Activated CD4-positive, alpha-beta T cell treated with anti-CD3 and anti-CD28 coated beads, Interleukin-10, Interleukin-2, amounts not matched to agents 100 ng/mL and 50 ng/mL, durations not matched to agents 16 hours and 8 hours (primary cell): Measurements from ENCODE around the gene TNFRSF19.

ENCODE experiments used
- DNase-seq: peaks from one replicate; pipeline ENCODE4 v3.0.0-alpha.2; 2020

Gene TNFRSF19

GRCh38 chr13:23629566-23630272 lies 59.5 kb downstream of the TNFRSF19 start:
- DNase-seq = no peak

- DNase-seq = no peak
Measured at GRCh38 chr13:23630349-23631093, 60.3 kb downstream of the TNFRSF19 start.

GRCh38 chr13:23631311-23632047 lies 61.3 kb downstream of the TNFRSF19 start:
- DNase-seq = no peak

- DNase-seq = no peak
Measured at GRCh38 chr13:23632048-23632582, 61.9 kb downstream of the TNFRSF19 start.

GRCh38 chr13:23632741-23633140 lies 62.5 kb downstream of the TNFRSF19 start:
- no peak for DNase-seq

GRCh38 chr13:23634897-23635296 lies 64.7 kb downstream of the TNFRSF19 start:
- no peak for DNase-seq

- DNase-seq = no peak
Measured at GRCh38 chr13:23636360-23636759, 66.1 kb downstream of the TNFRSF19 start.

- DNase-seq = no peak
Measured at GRCh38 chr13:23637829-23638228, 67.6 kb downstream of the TNFRSF19 start.

- no peak for DNase-seq
Measured at GRCh38 chr13:23639674-23640073, 69.5 kb downstream of the TNFRSF19 start.

- DNase-seq = no peak
Measured at GRCh38 chr13:23642110-23642509, 71.9 kb downstream of the TNFRSF19 start.

GRCh38 chr13:23643338-23644125 lies 73.3 kb downstream of the TNFRSF19 start:
- DNase-seq = peak; percentile 21

GRCh38 chr13:23644126-23644419 lies 73.9 kb downstream of the TNFRSF19 start:
- no peak for DNase-seq

GRCh38 chr13:23644527-23645138 lies 74.4 kb downstream of the TNFRSF19 start:
- DNase-seq = no peak

- DNase-seq = no peak
Measured at GRCh38 chr13:23645851-23646250, 75.6 kb downstream of the TNFRSF19 start.

GRCh38 chr13:23651439-23651838 lies 81.2 kb downstream of the TNFRSF19 start:
- DNase-seq = no peak

GRCh38 chr13:23651887-23652286 lies 81.7 kb downstream of the TNFRSF19 start:
- peak; percentile 18 for DNase-seq

GRCh38 chr13:23652909-23653726 lies 82.9 kb downstream of the TNFRSF19 start:
- no peak for DNase-seq

GRCh38 chr13:23654111-23655110 lies 84.2 kb downstream of the TNFRSF19 start:
- no peak for DNase-seq

- DNase-seq = no peak
Measured at GRCh38 chr13:23655321-23655720, 85.1 kb downstream of the TNFRSF19 start.
